Central memory CD4-positive, alpha-beta T cell (primary cell): ENCODE results near the gene ATF4.
"Not testable (repeated sequence)": the region's sequence is repeated elsewhere in the genome, so short reads cannot be mapped to it uniquely, and the experiment has no call there.

Source experiments
- DNase-seq: peaks from one replicate; pipeline ENCODE4 v3.0.0; 2022

Gene ATF4

DNA sequence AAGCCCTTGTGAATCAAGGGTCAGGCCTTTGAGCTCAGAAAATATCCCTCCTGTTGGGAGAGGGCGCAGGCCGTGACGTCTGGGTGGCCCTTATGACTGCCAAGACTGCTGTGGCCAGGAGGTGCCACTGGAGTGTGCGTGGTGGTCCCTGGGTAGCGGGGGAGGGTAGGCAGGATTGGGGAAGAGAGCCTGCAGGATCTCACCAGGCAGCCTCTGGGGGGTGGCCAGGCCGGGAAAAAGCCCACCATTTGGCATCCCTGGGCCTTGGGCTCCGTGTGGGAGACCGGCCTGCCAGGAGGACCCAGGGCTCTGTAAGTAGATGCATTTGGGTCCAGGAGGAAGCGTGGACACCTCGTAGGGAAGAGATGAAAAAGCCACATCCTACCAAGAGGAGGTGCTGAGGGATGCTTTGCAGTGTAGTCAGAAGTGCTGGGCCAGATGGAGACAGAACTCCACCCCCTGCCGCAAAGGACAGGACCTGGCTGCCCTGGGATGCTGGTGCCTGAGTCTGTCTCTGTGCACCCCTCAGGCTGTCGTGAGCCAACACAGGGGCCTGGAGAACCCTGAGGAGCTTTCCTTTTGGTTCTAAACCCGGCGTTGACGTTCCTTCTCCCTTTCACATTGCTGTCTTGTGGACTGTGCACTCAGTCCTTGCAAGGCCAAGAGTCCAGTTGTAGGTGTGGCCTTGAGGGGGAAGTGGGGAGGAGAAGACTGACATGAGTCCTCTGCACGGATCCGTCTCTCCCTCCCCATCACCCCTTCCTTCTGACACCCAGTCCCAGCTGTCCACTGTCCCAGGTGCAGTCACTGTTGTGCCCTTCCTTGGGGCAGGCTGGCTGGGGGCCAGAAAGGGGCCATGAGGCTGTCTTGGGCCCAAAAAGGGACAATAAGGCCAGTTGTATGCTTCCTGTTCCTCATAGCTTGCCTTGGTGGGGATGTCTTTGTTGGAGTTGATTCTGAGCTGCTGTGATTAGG, 31.0 kb upstream of the ATF4 start:
- no peak for DNase-seq

DNA sequence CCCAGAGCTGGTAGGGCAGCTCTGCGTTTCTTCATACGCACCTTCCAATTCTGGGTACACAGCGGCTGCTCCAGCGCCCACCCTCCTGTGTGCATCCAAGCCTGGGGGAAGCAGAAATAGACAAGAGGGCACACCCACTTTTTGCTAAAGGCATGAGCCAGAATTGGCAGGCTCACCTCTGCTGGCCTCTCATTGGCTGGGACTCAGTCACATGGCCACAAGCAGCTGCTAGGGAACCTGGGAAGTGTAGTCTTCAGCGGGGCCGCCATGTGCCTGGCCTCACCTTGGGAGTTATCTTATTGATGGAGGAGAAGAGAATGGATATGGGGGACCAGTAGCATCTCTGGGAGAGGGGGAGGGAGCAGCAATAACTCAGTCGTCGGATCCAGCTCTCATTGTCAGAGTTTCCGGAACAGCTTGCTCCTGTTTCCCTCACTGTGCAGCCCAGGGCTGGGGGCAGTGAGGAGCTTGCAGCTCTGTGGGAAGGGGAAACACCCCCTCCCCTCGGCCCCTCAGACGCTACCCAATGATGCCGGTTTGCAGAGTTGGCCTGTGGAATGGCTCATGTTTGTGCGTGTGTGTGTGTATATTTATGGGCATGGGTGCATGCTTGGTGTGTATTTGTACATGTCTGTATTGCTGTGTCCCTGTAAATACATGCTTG, 30.1 kb upstream of the ATF4 start:
- peak; percentile 71 for DNase-seq

- no peak for DNase-seq
Measured at GRCh38 chr22:39490966-39491680, 29.2 kb upstream of the ATF4 start.

DNA sequence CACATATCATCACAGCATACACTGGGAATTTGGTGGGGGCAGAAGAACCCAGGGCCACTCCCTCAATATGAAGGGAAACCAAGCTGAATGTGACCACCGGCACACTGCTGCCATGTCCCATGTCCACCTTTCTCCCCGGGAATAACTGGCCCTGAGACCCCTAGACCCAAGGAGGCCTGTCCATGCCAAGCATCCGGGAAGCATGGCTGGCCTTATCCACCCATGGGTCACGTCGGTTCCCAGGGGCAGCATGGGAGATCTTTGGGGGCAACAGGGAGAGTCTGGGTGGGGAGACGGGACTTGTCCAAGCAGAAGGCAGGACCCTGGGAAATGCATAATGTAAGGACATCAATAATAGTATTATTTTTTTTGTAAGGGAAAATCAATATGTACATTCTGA, 28.7 kb upstream of the ATF4 start:
- DNase-seq: no peak

GRCh38 chr22:39492186-39492585, 28.2 kb upstream of the ATF4 start:
- DNase-seq: no peak

- DNase-seq: no peak
Measured at GRCh38 chr22:39493759-39494158, 26.6 kb upstream of the ATF4 start.

GRCh38 chr22:39494471-39495120, 25.8 kb upstream of the ATF4 start:
- DNase-seq: no peak

- peak; percentile 33 for DNase-seq
Measured at GRCh38 chr22:39496131-39496838, 24.1 kb upstream of the ATF4 start.

DNA sequence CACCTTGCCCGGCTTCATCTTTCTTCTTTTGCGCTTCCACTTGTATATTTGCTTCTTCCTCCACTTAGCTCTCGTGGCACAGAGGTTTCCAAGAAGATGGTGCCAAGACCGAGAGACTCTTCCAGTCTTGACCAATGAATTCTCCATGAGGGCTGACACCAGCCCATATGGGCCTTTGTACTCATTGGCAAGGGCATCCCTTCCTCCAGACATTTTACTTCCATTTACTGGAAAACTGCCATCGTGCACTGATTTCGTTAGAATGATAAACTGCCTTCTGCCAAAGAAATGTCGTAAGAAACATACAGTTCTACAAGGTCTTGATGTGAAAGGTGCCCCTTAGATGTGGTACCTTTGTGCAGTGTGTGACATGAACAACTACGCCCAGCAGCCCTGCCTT, 22.9 kb upstream of the ATF4 start:
- DNase-seq: no peak

DNA sequence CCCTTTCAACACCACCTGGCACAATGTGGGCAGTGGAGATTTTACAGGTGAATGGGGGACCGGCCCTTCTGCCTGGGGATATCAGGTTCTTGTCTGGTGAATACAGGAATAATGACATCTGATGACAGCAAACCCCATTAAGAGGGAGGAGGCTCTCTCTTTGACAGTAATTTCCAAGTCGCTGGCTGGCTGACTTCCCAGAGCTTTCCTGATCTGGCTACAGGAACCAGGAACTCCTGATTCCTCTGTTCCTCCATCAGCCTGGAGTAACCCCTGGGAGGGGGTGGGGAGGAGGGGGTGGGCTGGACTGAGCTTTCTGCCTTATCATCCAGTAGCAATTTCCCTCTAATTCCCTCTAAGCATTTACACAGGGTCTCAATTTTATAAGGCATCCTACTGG, 22.0 kb upstream of the ATF4 start:
- DNase-seq: no peak

DNA sequence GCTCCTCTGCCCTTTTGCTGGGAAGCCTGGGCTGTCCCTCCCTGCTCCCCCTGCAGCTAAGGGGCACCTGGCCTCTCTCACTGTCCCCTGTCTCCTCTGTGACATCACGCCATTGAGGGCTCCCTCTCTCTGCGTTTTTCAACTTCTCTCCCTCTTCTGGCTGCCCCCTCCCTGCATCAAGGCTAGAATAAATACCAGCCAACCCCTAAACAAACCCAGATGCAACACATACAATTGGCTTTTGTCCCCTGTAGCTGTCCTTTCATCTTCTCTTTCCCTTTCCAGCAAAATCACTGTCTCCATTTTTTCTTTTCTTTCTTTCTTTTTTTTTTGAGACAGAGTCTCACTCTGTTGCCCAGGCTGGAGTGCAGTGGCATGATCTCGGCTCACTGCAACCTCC, 21.6 kb upstream of the ATF4 start:
- DNase-seq: no peak

DNA sequence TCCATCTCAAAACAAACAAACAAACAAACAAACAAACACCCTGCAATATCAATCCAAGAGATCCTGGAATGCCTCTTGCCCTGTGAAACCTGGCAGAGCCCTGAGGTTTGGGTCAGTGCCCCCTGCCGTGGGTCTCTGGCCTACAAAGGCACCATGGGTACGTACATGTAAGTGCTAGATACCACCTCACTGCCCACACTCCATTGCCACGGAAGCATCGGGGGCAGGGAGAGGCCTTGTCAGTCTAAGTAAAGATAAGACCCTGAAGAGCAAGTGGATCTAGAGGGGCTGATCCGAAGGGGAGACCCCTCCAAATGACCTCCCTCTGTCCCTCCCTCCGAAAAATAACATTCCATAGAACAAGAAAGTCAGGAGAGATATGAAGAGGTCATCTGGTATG, 20.3 kb upstream of the ATF4 start:
- DNase-seq: no peak

DNA sequence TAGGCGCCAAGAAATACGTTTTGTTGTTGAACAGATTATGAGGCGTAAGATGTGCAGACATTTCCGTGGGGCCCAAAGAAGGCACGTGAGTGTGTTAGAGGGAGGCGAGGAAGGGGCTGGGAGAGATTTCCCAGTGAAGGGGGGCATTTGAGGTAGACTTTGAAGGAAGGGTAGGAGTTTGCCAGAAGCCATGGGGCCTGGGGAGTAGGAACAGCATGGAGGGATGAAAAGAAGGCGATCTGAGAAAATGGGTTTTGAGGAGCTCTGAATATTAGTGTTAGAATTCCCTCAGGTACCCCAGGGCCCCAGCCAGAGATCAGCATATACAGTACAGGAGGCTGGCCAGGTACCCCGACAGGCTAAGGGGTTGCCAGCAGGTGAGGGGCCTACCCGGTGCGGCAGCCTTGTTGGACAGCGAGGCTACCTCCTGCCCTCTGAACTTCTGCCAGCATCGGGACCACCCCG, 18.7 kb upstream of the ATF4 start:
- no peak for DNase-seq

DNA sequence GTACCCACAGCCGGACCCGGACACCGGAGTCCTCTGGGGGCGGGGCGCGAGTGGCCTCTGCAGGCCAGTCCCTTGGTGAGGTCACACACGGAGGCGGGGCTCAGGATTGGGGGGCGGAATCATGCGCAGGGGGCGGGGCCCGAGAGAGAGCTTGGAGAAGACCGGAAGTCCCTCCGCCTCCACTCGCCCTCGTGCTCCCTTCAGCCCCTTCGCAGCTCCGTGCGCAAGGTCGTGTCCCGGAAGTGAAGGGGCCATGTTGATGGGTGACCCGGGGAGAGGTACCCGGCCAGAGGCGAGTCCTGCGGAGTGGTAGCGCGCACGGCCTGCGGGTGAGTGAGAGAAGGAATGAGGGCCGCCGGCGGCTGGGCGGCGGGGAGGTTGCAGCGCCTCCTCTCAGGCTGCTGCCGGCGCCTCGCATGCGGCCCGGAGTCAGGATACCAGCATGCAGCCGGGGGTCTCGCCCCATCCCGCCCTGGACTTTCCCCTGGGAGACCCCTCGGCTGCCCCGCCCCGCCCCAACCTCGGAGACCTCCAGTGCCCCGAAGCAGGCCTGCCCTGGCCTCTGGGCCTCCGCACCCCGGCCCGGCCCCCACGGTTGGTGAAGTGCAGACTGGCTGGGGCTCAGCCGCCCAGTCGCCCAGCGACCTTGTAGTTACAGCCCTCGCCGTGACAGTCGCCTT, 18.1 kb upstream of the ATF4 start, which contains the start of gene MIEF1:
TSS of gene MIEF1 (plus strand) at position 182 of the 680 bp plus-strand sequence. CDS start 9,005 bp downstream, outside the sequence.
- DNase-seq: peak; percentile 78

DNA sequence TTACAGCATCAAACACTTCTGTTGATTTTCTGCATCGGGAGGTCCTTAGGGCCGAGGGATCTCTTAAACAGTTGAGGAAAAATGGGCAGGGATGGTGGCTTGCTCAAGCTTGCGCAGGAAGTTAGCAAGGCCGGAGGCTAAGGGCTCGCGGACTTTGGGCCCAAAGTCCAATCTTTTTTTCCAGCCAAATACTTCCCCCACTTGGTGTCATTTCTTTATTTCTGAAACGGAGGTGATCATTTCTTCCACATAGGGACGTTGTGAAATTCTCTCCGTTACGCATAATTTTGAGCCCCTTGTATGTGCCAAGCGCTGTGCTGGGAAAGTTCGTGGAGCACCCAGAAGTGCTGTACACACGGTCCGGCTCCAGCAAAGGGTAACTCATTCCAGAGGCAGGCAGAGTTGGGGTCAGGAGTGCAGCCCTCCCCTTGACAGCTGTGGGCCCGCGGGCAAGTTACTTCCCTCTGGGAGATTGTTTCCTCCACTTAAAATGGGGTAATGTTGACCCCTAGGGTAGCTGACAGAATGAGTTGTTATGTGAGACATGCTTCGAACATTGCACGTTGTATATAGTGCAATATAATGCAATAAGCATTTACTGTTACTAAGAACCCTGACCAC, 17.5 kb upstream of the ATF4 start:
- DNase-seq: no peak

- DNase-seq: no peak
Measured at GRCh38 chr22:39503630-39504029, 16.7 kb upstream of the ATF4 start.

- DNase-seq: no peak
Measured at GRCh38 chr22:39504071-39504470, 16.3 kb upstream of the ATF4 start.

DNA sequence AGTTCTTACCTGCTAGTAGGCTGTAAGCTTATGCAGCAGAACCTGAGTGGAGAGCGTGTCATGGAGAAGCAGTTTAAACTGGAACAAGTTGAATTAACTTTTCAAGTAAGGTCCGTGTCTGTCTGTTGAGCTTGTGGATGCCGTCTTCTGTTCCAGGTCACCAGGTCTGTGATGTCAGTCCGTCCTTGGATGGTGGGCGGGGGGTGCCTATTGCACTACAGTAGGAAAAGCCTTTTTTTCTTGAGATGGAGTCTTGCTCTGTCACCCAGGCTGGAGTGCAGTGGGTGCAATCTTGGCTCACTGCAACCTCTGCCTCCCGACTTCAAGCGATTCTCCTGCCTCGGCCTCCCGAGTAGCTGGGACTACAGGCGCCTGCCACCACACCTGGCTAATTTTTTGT, 13.3 kb upstream of the ATF4 start:
- DNase-seq: not testable (repeated sequence)

DNA sequence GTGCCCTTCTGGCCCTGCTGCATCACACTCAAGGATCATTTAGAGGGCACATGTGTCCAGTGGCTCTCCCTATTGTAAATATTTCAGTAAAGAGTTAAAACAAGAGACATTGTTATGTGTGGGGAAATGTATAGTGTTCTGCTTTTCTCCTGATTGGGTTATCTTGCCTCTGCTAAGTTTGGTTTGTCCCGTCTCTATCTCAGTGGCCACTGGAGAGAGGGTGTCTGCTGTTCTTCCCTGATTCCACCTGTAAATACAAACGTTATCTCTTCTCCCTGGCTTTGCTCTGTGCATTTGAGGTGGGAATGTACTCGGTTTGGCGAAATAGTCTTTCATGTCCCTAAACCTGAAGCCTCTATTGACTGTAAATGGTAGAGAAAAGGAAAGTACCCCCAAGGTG, 12.0 kb upstream of the ATF4 start:
- DNase-seq: no peak

DNA sequence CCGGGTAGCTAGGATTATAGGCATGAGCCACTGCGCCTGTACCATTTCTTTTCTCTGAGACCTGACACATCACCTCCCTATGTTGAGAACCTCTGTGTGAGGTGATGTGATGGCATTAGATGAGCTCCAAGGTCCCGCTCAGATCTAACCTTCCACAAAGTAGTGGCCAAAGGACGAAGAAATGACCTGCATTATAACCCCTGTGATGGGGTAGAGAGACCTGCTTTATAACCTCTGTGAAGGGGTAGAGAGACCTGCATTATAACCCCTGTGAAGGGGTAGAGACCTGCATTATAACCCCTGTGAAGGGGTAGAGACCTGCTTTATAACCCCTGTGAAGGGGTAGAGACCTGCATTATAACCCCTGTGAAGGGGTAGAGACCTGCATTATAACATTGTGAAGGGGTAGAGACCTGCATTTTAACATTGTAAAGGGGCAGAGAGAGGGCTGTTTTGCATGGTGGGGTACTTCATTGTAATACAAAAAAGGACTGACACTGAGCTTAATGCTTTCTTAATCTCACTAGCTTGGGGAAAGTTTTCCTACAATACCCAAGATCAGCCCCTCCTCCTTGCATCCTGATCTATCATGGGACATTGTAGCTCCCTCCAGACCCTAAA, 9.7 kb upstream of the ATF4 start:
- DNase-seq: no peak
